Pons (tissue), 1 donor: Measurements from ENCODE around the gene PRKCB.

Experiments used
- DNase-seq: peaks from one replicate; pipeline ENCODE4 v3.0.0-alpha.2; 2016; ENCODE audit warnings: low spot score

The PRKCB gene

DNA sequence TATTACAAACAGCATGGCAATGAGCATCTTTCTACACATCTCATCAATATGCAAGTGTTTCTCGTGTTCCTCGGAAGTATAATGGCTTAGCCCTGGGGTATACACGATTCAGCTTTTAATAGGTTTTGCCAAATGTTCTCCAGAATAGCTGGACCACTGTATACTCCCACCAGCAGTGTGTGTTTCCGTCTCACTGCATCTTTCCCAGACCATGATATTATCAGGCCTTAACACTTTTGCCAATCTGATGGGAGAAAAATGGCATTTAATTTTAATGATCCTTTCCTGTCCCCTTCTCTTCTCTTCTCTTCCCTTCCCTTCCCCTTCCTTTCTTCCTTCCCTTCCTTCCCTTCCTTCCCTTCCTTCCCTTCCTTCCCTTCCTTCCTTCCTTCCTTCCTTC, 30.8 kb downstream of the PRKCB start:
- DNase-seq, result no peak

DNA sequence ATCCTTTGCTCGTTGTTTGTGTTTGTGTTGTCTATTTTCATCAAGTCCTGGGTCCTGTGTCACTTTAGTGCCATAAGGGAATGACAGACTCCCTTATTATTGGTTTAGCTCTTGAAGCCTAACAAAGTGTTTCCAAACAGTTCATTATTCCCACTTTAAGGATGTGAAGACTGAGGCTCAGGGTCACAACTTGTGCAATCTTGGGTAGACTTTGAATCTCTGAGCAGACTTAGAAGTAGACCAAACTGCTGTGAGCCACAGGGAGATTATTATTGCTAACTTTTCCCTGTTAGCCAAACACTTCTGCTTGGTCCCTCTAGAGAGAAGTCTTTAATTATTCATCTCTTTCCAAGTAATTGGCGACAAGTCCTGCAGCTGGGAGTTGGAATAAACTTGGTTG, 31.8 kb downstream of the PRKCB start:
- DNase-seq, result no peak

DNA sequence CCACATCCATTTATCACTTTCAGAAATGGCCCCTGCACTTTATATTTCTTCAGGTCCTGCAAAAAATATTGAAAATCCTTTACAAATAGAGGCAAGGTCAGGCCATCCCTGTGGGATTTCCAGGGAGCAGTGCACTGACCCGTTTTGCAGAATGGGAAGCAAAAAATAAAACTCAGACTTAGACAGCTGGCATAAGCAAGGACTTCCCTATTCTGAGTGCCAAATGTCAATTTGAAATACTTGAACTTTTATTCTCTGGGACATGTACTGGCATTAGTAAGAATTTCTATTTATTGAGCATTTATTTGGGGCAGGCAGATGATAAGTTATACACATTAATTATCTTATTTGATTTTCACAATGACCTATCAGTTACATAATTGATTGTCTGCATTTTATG, 32.4 kb downstream of the PRKCB start:
- DNase-seq, result no peak

DNA sequence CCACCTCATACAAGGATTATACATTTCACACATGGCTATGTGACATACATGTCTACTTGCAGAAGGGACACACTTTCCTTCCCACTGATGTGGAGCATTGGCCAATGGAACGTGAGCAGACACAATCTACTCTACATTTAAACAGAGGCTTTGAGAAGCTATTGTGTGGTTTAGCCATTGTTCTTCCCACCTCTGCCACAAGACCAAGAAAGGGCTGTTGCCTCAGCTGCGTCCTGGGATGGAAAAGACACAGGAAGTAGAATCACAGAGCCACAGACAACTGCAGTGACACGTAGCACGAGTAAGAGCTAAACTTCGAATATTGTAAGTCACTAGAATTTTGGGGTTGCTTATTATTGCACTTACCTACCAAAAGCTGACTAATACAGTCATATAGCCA, 33.3 kb downstream of the PRKCB start:
- DNase-seq, result no peak

DNA sequence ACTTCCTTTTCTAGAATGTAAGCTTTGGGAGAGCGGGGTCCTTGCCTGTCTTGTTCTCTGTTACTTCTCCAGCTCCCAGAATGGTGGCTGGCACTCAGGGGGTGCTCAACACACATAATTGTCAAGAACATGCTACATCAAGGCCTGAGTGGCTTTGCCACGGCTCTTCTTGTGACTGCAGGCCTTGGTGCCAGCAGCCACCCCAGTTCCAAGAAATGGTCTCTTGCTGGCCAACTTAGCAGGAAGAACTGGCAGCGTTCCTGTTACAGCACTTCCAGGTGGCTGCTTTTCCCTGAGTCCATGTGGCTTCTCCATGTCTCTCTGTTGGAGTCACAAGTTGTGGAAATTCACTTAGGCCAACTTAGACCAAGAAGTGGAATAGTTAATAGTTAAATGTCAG, 36.1 kb downstream of the PRKCB start:
- DNase-seq, result no peak

DNA sequence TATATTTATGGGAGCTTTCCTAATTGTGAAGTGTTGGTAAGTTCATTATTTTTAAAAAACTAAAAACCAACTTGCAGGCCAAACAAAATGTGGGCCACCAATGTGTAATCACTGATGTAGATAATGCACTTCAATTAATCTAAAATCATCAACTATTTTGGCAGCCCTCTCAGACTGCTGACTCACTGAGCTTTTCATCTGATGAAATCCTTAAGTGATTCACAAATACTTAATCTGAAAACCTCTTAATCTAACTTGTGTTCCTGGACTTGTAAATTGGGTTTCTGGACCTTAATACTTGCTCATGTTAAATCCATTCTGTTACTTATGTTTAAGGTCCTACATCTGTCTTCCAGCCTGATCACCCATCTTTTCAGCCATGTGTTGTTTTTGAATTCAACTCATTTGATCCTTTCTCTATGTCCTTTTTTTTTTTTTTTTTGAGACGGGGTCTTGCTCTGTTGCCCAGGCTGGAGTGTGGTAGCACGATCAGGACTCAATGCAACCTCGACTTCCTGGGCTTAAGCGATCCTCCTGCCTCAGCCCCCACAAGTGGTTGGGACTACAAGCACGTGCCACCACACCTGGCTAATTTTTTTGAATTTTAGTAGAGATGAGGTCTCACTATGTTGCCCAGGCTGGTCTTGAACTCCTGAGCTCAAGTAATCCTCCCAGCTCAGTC, 39.0 kb downstream of the PRKCB start:
- DNase-seq, result no peak

DNA sequence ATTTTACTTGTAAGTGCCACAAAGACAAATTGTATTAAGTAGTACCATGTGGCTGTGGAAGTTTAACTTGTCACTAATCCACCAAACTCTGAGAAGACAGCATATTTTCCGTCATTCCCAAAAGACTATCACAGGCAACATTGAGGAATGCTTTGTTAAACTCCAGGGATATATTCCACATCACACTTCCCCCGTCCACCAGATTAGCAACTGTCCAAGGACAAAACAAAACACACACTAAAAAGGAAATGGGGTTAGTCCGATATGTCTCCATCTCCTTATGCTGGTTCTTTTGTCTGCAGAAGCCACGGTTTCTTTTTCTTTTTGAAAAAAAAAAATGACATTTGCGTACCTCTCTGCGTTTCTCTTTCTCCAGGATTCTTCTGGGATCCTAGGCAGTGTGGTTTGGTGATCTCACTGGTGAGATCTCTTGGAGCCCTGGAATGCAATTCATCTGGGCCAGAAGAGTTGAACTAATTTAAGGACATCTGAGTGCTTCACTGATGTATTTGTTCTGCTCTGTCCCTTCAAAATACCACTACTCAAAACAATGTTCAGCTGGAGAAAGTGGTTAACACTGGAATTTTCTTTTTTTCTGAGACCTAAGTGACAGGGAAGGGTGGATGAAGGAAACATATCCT, 40.6 kb downstream of the PRKCB start:
- no peak for DNase-seq

DNA sequence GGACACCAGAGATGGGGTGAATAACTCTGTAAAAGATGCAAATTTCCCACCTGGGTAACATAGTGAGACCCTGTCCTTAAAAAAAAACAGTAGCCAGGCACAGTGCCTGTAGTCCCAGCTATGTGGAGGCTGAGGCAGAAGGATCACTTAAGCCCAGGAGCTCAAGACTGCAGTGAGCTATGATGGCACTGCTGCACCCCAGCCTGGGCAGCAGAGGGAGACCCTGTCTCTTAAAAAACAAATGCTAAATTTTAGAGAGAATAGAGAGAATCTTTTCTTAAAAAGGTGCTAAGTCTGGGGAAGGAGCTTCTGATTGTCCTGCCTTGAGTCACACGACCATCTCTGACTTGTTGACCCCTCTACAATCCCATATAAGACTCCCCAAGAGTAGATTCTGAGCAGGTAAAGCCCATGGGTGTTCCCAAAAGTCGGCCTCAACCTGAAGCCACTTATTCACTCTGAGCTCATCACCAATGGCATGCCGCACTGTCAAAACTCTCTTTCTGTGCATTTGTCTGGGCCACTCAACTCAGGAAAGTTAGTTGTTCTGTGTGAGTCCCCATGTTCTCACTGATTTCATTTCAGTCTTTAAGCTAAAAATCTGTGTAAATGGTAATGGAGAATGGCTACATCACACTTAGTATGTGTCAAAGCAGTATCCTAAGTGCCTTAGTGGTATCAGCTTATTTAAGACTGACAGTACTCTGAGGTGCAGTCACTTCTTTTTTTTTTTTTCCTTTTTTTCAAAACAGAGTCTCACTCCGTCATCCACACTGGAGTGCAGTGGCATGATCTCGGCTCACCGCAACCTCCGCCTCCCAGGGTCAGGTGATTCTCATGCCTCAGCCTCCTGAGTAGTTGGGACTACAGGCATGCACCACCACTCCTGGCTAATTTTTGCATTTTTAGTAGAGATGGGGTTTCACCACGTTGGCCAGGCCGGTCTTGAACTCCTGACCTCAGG, 41.6 kb downstream of the PRKCB start:
- no peak for DNase-seq

DNA sequence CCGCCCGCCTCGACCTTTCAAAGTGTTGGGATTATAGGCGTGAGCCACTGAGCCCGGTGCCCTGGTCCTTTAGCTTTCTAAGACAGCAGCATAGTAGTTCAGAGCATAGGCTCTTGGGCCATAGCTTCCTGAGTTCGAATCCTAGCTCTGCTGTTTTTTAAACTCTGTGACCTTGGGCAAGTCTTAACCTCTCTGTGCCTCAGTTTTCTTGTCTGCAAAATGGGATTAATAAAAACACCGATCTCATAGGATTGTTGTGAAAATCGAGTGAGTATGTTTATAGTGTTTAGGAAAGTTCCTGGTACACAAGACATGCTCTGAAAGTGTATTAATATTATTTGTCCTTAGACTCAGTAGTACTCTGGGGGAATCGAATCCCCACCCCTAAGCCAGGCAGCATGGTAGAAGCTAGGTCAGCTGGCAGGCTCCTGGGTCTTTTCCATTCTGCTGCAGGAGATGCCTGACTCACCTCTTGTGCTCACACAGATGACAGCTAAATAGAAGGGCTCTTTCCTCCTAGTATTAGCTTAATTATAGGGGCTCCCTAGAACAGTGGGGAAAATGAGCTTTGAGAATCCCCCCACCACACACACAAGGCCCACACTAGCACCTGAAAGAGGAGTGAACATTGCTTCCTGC, 44.1 kb downstream of the PRKCB start:
- DNase-seq, result no peak

DNA sequence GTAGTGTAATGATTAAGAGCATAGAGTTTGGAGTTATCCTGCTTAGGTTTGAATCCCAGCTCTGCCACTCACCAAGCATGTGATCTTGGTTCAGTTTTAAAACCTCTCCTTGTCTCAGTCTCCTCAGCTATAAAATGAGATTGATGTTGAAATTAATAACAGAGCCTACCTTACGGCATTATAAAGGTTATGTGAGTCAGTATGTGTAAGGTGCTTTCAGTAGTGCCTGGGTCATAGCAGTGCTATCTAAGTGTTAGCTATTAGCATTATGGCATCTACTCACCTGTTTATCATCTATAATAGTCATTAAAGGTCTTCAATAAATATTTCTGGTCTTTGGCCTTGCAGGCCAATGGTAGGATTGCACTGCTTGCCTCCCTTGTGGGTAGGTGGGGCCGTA, 53.4 kb downstream of the PRKCB start:
- no peak for DNase-seq

DNA sequence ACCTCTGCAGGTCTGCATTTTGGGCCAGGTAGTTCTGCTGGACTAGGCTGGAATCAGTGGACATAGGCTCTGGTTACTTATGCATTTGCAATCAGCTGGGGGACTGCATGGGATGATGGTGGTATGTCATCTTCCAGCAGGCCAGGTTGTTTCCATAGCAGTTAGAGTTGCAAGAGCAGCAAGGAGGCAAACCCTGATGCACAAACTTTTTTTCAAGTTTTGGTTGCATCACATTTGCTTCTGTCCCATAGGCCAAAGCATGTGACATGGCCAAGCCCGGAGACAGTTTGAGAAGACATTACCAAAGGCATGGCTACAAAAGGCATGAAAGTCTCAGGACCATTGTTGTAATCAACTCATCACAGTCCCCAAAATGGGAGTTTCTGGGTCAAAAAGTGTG, 58.2 kb downstream of the PRKCB start:
- no peak for DNase-seq

DNA sequence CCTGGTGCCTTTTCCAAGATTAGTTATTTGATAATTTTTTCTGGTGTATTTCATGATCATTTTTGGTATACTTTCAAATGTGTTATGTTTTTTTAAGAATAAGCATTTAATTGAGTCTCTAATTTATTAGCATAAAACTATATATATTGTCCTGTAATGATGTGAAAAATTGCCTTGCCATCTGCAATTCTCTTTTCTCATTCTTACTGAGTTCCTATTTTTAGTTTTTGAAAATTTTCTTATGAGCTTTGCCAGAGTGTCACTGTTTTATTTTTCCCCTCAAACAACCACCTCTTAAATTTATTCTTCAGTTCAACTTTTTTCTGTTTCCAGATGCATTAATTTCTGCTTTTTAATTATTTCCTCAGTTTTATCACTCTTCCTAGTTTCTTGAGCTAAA, 59.3 kb downstream of the PRKCB start:
- DNase-seq, result no peak

DNA sequence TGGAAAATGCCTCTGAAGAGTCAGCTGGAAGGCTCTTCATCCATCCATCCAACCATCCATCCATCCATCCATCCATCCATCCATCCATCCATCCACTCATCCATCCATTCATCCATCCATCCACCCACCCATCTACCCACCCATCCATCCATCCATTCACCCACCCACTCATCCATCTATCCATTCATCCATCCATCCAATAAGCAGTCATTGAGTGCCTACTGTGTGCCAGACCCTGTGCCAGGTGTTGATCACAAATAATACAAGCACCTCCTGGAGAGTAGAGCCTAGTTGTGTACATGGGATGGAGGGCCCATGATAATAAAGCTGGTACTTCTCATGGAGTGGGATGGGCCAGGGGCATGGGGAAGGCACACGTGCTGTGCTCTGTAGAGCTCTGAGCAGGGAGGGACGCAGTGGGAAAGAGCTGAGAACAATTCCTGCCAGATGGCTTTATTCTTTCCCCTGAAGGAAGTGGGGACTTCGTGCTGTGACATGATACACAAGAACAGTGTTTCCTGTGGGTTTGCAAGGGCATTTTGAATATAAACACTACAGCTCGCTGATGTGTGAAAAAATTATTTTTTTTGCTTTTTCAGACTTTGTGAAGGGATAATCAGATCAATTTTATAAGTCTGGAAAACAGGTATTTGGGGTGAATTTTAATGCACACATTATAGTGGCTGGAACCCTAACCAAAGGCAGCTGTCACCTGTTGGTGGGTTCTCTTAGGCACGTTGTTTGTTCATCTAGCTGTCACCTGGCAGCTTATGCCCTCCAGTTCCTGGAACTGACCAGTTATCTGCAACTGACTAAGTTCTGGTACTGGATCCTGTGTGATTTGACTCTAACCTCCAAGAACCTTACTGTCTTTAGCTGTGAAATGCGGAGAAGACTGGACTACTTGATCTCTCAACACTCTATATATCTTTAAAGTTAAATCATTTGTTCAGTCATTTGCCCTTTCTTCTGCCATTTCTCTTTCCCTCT, 61.3 kb downstream of the PRKCB start:
- DNase-seq, result no peak

DNA sequence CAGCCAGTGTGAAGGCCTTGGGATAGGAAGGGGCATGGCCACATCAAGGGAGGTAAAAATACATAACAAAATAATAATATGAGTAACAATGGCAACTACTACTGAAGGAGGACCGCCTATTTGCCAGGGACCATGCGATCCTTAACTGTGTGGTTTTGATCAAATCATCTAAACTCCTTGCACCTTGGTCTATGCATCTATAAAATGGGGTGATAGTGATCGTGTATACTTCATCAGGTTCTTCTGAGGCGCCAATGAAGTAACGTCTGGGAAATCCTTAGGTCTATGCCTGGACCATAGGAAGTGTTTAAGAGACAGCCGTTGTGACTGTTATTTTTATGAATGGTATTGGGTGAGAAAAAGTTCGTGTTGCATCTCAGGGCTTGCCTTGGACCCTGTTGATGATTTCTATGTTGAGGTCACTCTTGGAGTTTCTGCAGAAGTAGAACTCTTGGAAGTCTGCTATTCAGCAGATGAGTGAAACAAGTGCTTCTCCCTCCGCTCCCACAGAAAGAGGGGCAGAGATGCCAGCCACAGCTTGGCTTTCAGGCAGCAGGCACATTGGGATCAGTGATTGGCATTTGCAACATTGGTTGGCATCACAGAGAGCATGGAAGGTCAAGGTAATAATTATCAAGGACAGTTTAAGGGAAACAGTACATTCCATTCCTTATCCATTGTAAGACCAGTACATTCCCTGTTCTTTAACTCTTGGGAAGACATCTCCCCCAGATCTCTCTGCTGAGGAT, 63.1 kb downstream of the PRKCB start:
- no peak for DNase-seq

DNA sequence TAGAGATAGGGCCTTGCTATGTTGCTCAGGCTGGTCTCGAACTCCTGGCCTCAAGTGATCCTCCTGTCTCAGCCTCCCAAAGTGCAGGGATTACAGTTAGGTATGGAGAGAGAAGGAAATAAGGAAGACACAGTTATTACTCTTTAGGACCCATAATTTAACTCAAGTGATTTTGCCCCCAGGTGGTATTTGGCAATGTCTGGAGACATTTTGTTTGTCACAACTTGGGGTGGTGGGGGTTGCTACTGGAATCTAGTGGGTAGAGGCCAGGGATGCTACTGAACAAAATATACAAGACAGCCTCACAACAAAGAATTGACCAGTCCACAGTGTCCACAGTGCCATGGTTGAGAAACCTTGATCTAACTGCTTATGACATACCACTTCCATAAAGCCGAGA, 64.1 kb downstream of the PRKCB start:
- no peak for DNase-seq

DNA sequence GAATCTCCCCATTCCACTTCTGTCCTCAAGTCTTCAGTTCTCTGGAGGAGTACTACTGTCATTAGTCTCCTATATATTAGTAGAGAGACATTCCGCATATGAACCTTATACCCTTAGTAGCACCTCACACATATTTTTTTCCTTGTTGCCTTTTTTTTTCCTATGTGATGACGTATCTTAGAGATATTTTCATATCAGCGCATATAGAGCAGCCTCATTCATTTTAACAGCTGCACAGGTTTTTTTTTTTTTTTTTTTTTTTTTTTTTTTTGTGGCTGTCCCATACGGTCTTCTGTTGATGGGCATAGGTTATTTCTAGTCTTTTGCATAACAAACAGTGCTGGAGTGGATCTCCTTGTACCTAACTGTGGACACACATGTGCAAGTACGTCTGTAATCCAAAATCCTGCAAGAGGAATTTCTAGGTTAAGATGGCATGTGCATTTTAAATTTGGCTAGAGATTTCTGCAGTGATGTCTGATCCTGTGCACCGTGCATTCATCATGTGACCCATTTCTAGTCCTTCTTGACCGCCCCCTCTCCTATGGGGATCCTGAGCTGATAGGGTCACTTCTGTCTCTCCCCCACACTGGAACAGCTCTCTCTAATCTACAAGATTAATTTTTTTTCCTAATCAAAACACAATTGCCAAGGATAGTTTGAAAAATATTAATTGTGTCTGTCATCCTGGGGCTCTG, 64.8 kb downstream of the PRKCB start:
- no peak for DNase-seq

DNA sequence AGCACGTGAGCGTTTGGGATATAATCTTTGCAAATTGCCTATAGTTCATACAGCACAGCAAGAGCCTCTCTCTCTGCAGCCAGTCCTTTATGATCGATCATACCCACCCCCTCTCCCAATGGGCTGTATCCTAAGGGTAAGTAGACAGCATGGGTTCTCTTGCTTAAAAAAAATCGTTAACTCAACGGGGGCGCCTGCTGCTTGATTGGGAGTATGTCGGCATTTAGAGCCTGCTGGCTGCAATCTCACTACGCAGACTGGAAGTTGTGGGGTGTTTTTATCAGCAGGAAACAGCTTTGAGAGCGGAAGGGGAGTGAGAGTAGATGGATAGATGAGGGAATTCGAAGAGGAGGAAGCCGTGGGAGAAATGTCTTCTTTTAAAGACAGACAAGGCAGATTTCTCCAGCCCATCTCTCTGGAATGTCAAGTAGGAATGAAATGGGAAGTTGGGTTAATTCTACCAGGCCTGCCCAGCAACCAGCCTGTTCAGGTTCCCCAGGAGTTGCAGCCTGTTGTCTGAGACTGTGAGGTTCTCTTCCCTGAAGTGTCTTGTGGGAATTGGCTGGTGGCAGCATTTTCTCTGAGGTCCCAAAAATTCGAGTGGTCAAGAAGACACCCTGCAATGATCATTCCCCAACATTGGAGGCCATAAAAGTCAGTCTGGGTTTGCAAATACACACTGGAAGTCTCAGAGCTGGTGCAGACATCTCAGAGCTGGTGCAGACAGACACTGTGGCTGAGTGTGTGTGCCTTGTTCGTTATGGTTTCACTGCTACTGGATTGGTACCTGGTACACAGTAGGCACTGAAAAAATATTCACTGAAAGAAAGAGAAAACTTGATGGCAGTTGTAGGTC, 65.6 kb downstream of the PRKCB start:
- DNase-seq, result no peak

DNA sequence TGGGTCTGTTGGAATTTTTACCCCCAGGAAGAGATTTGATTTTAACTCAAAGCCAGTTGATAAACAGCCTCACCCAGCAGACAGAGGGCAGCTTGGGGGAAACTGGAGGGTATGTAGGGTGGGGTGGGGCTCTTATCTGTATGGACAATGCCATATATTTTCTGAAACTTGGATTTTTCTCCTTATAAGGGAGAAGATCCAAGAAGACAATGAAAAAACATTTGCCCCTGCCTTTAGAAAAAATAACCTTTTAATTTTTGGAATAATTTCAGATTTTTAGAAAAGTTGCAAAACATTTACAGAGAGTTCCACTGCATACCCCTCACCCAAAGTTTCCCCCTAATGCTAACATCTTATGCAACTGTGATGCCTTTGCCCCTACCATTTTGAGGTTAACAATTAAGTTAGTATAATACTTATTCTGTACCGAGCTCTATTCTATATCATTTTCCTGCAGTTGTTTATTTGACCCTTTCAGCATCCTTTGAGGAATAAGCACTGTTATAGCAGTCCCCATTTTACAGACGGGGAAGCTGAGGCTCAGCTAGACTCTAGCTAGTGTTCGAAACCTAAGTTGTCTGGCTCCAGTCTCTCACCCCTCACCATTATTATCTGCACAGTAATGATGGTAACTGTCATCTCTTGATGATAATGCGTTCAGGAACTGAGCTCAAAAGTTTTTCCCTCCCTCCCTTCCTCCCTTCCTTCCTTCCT, 66.4 kb downstream of the PRKCB start:
- DNase-seq, result no peak
